Epithelial cell of proximal tubule (primary cell): ENCODE data around the gene TJP3. TPM values are rescaled to one million over a fixed set of nuclear protein-coding genes. Genes with fewer than 3 reads are reported as not detected.

Experiments
- DNase-seq: peaks from one replicate; pipeline ENCODE4 v3.0.0-alpha.2; 2011; ENCODE audit warnings: low read depth
- H3K4me3 ChIP-seq: 2 replicates; pipeline ENCODE4 v1.5.1; 2011; ENCODE audit warnings: low read depth, mild to moderate bottlenecking, low read length
- total RNA-seq: library from RNA; depleted of rRNA; stranded (reverse); fragments of >200 nt; gene quantifications from 2 replicates; pipeline ENCODE4 v1.2.3, GENCODE V29; 2015
- TF ChIP-seq, protein P1 (sequence below): conservative IDR thresholded peaks from 2 replicates; pipeline ENCODE4 v1.5.1; 2012; ENCODE audit warnings: low read depth, mild to moderate bottlenecking, low read length

TJP3 gene
- total RNA-seq, 1 donor from 2014 or later = 3.8 TPM

DNA sequence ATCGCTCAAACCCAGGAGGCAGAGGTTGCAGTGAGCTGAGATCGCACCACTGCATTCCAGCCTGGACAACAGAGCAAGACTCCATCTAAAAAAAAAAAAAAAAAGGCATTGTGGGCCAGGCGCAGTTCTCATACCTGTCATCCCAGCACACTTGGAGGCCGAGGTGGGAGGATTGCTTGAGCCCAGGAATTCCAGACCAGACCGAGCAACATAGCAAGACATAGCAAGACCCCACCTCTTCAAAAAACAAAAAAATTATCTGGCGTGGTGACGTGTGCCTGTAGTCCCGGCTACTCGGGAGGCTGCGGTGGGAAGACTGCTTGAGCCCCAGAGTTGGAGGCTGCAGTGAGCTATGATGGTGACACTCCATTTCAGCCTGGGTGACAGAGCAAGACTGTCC is 25.9 kb upstream of the TJP3 start:
- TF ChIP-seq, protein P1, sequence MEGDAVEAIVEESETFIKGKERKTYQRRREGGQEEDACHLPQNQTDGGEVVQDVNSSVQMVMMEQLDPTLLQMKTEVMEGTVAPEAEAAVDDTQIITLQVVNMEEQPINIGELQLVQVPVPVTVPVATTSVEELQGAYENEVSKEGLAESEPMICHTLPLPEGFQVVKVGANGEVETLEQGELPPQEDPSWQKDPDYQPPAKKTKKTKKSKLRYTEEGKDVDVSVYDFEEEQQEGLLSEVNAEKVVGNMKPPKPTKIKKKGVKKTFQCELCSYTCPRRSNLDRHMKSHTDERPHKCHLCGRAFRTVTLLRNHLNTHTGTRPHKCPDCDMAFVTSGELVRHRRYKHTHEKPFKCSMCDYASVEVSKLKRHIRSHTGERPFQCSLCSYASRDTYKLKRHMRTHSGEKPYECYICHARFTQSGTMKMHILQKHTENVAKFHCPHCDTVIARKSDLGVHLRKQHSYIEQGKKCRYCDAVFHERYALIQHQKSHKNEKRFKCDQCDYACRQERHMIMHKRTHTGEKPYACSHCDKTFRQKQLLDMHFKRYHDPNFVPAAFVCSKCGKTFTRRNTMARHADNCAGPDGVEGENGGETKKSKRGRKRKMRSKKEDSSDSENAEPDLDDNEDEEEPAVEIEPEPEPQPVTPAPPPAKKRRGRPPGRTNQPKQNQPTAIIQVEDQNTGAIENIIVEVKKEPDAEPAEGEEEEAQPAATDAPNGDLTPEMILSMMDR = no peak
- no peak overlapping the region for H3K4me3 ChIP-seq
- DNase-seq = no peak

DNA sequence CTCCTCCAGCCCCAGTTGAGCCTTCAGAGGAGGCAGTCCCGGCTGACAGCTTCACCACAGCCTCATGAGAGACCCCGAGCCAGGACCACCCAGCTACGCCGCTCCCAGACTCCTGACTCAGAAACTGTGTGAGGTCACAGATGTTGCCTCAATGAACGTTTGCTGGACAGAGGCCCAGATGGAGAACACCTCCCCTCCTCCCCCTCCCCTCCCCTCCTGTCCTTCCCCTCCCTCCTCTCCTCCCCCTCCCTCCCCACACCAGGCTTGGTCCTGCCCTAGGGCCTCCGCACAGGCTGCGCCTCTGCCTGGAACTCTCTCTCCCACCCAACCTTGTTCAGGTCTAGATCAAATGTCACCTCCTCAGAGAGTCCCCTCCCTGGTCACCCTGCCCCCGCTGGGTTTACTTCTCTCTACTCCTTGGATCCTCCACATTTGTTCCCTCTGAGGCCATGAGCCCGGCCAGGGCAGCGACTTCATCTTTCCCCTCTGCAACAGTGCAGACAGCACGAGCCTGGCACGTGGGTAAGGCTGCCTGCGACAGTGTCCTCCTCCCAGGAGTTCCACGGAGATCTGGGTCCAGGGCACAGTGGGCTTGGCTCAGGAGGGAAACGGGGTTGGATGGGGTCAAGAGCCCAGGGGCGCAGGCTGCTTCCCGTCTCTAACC is 25.3 kb upstream of the TJP3 start:
- DNase-seq = no peak
- TF ChIP-seq, protein P1 = no peak
- no peak overlapping the region for H3K4me3 ChIP-seq

DNA sequence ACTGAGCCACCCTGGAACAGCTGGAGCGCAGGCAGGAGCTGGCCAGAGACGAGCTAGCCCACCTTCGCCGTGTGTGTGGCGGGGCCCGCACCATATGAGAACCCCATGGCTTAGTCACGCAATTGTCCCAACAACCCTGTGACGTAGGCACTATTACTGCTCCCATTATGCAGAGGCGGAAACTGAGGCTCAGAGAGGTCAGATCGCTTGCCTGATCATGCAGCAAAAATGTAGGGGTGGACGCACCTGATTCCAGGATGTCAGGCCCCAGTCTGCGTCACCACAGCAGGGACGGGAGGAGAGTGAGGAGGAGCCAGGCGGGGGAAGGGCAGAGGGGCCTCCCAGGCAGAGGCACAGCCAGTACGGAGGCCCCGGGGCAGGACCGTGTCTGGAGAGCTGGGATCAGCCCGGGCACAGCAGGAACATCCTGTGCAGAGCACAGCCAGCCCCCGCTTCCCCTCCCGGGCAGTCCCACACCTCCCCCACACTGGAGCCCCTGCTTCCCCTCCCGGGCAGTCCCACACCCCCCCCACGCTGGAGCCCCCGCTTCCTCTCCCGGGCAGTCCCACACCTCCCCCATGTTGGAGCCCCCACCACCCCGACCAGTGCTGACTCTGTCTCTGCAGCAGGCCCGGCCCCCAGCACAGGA is 24.7 kb upstream of the TJP3 start:
- H3K4me3 ChIP-seq = no peak overlapping the region
- DNase-seq = no peak
- TF ChIP-seq, protein P1 = no peak

DNA sequence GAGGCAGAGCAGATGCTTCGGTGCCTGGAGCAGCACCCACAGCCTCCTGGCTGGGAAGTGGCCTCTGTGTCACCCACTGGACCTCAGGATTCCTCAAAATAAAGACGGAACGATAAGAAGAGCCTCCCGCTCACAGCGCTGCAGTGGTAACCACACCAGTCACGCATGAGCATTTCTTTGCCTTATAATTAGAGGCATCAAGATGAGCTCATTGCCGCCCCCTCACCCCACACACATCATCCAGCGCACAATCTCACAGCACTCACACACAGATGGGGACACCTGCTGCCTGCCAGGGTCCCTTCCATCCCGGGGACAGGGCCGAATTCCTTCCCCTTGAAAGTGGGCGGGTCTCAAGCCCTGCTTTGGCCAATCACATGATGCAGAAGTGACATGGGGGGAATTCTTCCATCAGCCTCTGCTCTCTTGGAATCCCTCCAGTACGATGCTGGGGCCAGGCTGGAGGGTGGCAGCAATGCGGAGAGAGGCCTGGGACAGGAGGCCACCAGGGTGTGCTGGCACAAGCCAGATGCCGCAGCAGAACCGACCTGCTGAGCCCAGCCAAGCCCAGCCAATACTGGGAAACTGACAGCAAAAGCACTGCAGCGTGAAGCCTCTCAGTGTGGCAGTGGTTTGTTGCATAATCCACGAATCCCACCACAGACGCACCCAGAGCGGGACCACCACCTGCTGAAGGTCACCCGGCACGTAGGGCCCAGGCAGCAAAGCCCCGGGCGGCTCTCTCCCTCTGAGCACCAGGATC is 23.9 kb upstream of the TJP3 start:
- TF ChIP-seq, protein P1 = no peak
- no peak for DNase-seq
- no peak overlapping the region for H3K4me3 ChIP-seq

DNA sequence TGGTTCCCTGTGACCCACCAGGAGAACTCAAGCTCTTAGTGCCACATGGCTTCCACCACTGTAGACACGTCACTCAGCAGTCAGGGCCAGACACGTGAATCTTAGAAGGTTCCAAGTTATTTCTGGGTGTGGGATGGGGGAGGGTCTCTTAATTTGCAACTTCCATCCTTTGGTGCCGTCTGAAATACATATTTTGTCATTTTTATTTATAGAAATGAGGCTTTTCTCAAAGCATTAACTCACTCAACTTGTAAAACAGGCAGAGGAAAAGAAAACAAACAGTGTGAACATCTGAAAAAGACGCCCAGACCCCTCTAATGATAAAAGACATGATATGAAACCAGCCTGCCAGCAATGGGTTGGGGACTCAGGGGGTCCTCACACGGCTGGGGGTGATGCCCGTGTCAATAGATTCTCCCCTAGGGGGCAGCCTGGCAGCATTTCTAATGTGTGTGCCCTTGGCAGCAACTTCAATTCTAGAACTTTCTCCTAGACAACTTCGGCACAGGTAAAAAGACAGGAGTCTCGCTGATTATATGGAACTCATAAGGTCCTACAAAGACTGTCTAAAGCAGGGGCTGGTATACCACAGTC is 23.3 kb upstream of the TJP3 start:
- no peak overlapping the region for H3K4me3 ChIP-seq
- TF ChIP-seq, protein P1 = no peak
- no peak for DNase-seq

DNA sequence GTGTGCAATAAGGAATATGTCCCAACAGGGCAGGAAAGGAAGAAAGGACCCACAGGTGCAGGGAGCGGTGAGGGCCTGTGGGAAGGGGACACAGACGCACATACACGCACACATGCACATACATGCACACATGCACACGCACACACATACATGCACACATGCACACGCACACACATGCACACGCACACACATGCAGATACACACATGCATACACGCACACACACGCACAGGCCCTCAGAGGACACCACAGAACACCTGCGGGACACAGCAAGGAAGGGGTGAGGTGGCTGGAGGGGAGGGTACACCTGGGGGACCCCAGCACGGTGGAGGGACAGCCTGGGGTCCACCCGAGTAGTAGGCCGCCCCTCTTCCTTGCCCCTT is 20.8 kb upstream of the TJP3 start:
- TF ChIP-seq, protein P1 = no peak
- no peak for DNase-seq
- no peak overlapping the region for H3K4me3 ChIP-seq
